Thoracic aorta endothelial cell (primary cell): Measurements from ENCODE around the gene CRACR2B. TPM values are rescaled to one million over a fixed set of nuclear protein-coding genes. Genes with fewer than 3 reads are reported as not detected.

ENCODE experiments used
- small RNA-seq: library from RNA; depleted of rRNA; stranded (forward); fragments of <200 nt; gene quantifications from one replicate; pipeline ENCODE3, GENCODE V24; 2012
- total RNA-seq: library from RNA; depleted of rRNA; stranded (reverse); fragments of >200 nt; gene quantifications from 2 replicates; pipeline ENCODE4 v1.2.3, GENCODE V29; 2012

CRACR2B gene
- total RNA-seq = 4.1 and 5.6 TPM in 2 replicates

DNA sequence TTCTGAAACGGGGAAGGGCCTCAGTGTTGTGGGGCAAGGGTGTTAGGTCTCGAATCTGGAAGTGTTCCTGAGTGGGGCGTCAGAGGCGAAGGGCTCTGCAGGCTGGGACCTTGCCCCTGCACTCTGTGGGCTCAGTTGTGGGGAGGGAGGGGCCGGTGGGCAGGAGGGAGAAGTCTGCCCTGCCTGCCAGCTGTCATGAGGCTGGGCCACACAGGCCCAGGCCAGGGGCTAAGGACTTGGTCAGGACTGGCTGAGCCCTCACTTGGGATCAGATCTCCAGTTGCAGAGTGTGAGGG lies at the start of gene CRACR2B:
Gene CRACR2B, plus strand, starts transcription at position 23 of the 296 bp plus-strand sequence. CDS start 689 bp downstream, outside the sequence.

DNA sequence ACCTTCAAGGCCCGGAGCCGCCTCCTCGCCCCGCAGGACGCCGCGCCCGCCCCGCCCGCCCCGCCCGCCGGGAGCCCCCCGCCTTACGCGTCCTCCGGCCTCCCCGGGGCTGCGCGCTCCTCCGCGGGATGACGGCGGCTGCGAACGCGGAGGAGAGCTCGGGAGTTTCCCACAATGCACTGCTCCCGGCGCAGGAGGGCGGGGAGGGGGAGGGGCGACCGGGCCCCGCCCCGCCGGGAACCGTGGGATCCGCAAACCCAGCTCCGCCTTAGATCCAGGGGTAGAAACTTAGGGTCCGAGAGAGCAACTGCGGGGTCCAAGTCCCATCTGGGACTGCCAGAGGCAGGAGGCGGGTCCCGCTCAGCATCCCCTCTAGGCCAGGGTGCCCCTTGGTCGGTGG lies 37.8 kb upstream of the CRACR2B start, which contains the start of gene CEND1:
Gene CEND1, minus strand, starts transcription at position 148 of the 400 bp plus-strand sequence. CDS start 1,514 bp downstream, outside the sequence.

DNA sequence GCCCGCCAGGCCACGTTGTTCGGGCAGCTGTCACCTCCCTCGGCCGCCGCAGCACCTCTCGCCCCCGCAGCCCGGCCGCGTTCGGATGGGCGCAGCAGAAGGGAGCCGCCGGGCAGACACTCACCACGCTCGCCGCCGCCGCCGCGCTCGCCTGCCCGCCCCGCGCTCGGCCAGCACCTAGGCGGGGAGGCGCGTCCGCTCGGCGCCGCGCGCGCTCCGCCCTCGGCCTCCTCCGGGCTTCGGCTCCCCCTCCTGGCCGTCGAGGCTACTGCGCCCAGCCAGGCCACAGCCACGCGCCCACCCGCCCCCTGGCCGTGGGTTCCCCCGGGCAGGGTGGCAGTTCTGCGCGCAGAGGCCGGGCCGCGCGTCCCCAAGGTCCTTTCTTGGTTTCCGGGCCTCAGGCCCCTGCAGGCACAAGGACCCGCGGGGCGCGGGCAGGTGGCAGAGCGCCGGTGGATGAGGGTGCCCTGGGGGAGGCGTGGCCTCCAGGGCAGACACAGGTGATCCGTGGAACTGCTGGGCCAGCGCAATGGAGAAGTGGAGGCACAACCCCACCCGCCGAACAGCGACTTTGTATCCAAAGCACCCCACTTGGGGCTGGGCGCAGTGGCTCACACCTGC lies 29.5 kb upstream of the CRACR2B start, which contains the start of gene SLC25A22:
Gene SLC25A22, minus strand, starts transcription at position 189 of the 621 bp plus-strand sequence. CDS start 3,275 bp downstream, outside the sequence.

DNA sequence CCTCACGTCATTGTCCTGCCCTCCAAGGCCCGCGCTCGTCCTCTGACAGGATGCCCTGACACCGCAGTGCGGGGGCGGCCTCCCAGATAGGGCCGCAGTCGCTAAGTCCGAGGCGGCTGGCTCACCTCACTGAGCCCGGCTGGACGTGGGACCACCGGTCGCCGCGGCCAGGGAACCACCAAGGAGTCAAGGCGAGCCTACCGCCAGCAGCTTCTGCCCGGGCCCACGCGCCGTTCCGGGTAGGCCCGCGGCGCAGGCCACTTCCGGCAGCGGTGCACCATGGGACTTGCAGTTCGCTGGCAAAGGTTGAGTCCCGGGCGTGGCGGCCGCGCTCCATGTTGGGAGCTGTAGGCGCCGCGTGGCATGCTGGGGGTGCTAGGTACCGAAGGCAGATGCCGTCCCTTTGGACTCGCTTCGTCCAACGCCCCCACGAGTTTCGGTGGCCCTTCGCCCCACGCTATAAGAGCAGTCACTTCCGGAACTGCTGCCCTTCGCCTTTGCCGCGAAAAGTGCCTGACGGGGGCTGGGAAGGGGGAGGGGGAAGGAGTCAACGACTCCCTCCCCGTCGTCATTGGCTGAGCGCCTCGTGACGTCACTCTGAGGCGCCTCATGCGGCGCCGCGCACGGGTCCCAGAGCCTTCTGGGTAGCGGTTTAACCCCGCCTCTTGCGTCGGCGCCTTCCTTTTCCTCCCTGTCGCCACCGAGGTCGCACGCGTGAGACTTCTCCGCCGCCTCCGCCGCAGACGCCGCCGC lies 18.3 kb upstream of the CRACR2B start, which contains the start of gene RPLP2:
Gene RPLP2, plus strand, starts transcription at position 681 of the 753 bp plus-strand sequence. CDS start 268 bp downstream, outside the sequence.

DNA sequence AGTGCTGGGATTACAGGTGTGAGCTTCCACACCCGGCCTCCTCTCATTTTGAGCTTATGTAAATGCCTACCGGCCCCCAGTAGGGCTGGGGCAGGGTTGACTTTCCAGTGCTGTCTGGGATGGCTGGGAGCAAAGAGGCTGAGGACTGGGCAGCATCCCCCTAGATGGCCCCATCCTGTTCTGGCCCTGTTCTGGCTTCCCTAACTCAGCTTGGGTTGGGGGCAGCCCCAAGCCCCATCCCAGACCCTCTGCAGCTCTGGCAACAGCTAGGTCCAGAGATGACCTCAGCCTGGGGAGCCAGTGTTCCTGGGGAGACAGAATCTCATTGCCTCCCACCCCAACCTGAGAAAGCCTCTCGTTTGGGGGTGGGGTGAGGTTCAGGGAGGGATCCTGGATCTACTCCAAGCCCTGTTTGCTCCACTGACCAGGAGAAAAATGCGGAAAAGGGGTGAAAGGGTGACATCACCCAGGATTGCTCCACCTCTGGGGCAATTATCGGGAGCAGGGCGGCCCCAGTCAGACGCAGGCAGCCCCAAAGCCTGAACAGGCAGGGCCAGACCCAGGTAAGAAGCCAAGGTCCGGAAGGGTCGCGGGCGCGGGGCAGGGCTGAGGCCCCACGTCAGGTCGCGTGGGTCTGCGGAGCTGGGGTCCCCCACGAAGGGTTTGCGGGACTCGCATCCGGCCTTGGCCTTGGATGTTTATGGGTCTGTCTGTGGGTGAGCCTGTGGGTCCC lies 9.2 kb upstream of the CRACR2B start, which contains the start of gene PNPLA2:
Gene PNPLA2, plus strand, starts transcription at position 519 of the 733 bp plus-strand sequence. CDS start 805 bp downstream, outside the sequence.

DNA sequence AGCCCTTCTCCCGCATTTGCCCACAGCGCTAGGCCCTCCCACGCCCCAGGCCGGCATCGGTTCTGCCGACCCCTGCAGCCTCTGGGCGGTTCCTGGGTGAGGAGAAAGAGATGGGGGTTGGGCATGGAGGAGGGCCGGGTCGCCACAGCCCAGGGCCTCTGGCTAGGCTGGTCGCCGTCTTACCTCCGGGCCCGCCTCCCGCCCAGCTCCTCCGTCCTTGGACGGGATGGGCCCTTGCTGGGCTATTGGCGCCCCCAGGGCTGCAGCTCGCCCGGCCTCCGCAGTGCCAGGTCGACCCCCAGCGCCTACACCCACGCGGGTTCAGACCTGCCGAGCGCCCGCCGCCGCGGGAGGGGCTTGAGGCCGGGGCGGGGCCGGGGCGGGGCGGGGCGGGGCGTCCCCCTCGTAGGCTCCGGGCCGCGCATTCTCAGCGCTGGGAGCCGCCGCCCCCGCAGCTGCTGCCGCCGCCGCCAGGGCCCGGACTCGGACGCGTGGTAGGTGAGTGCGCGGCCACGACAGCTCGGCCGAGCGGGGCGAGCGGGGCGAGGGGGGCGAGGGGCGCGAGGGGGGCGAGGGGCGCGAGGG lies 4.9 kb downstream of the CRACR2B start, which contains the start of gene CD151:
Gene CD151, plus strand, starts transcription at position 424 of the 585 bp plus-strand sequence. CDS start 3,118 bp downstream, outside the sequence.

DNA sequence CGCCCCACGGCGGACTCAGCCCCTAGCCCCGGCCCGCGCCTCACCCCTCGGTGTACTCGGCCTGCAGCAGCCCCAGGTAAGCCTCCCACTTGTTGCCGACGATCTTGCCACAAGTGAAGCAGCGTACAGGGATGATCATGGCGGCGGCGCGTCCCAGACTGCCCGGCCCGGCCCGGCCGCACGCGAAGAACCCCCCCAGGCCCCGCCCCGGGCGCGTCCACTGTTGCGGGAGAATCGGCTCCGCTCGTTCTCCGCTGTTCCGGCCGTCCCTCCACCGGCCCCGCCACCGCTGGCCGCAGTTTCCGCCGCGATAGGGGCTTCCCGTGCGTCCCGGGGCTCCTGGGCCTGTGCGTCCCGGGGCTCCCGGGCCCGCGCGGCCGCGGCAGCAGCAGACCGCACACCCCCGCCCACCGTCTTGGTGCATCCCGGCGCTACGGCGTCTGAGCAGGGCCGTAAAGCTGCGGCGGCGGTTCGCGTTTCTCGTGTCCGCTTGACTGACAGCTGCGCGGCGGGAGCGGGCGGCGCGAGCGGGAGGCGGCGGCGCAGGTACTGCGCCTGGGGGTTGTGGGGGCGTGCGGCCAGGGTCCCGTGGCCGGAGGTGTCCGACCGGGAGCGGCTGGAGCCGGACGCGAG lies 14.8 kb downstream of the CRACR2B start, which contains the start of the genes POLR2L and TSPAN4:
Gene POLR2L, minus strand, starts transcription at position 160 of the 633 bp plus-strand sequence. Its CDS starts 21 bp downstream, at position 139.
Gene TSPAN4, plus strand, starts transcription at position 483 of the 633 bp plus-strand sequence. CDS start 7,453 bp downstream, outside the sequence.

Small RNA genes lying within 50 kb of the gene (small RNA-seq; reads per million reads assigned to genes)
- gene SNORA52 = not detected

Other genes starting within 250 kb of the CRACR2B start
- gene IRF7, start 212.0 kb upstream of the CRACR2B start, total RNA-seq = 7.1 and 9.7 TPM in 2 replicates
- not detected in 2 replicates for gene CDHR5, start 203.0 kb upstream of the CRACR2B start, total RNA-seq
- gene SCT, start 200.7 kb upstream of the CRACR2B start, total RNA-seq = not detected in 2 replicates
- not detected in 2 replicates for gene DRD4, start 190.7 kb upstream of the CRACR2B start, total RNA-seq
- 41.0 and 42.6 TPM in 2 replicates for gene DEAF1, start 132.7 kb upstream of the CRACR2B start, total RNA-seq
- 10.8 and 13.1 TPM in 2 replicates for gene TMEM80, start 132.1 kb upstream of the CRACR2B start, total RNA-seq
- 2.7 and 2.9 TPM in 2 replicates for gene EPS8L2, start 121.7 kb upstream of the CRACR2B start, total RNA-seq
- gene TALDO1, start 80.5 kb upstream of the CRACR2B start, total RNA-seq = 243 and 266 TPM in 2 replicates
- gene GATD1, start 50.4 kb upstream of the CRACR2B start, total RNA-seq = 38.7 and 52.0 TPM in 2 replicates
- 0.53 and 1.4 TPM in 2 replicates for gene CEND1, start 37.8 kb upstream of the CRACR2B start, total RNA-seq
- gene SLC25A22, start 29.6 kb upstream of the CRACR2B start, total RNA-seq = 11.6 and 13.6 TPM in 2 replicates
- gene PIDD1, start 22.7 kb upstream of the CRACR2B start, total RNA-seq = 11.1 and 11.3 TPM in 2 replicates
- 212 and 248 TPM in 2 replicates for gene RPLP2, start 18.0 kb upstream of the CRACR2B start, total RNA-seq
- 27.0 and 34.1 TPM in 2 replicates for gene PNPLA2, start 9.0 kb upstream of the CRACR2B start, total RNA-seq
- 285 and 314 TPM in 2 replicates for gene CD151, start 5.0 kb downstream of the CRACR2B start, total RNA-seq
- 99.7 and 114 TPM in 2 replicates for gene POLR2L, start 14.6 kb downstream of the CRACR2B start, total RNA-seq
- gene TSPAN4, start 14.9 kb downstream of the CRACR2B start, total RNA-seq = 84.0 and 93.8 TPM in 2 replicates
- gene CHID1, start 82.9 kb downstream of the CRACR2B start, total RNA-seq = 38.3 and 45.3 TPM in 2 replicates
- gene AP2A2, start 98.0 kb downstream of the CRACR2B start, total RNA-seq = 81.3 and 86.6 TPM in 2 replicates
- gene MUC6, start 208.8 kb downstream of the CRACR2B start, total RNA-seq = not detected in 2 replicates
- not detected in 2 replicates for gene MUC2, start 247.0 kb downstream of the CRACR2B start, total RNA-seq